Hepatocyte (in vitro differentiated cells): ENCODE measurements around the gene SLC26A11. TPM values are rescaled to one million over a fixed set of nuclear protein-coding genes. Genes with fewer than 3 reads are reported as not detected.

ENCODE experiments used
- DNase-seq: peaks from one replicate; pipeline ENCODE4 v3.0.0-alpha.2; 2016; ENCODE audit warnings: low spot score
- H2AFZ ChIP-seq: fragments of 200-600 bp; sonication (generic); 2 replicates; pipeline ENCODE4 v1.6.0; 2016; ENCODE audit warnings: antibody characterized with exemption, mild to moderate bottlenecking
- H3K27ac ChIP-seq: fragments of 200-600 bp; sonication (generic); 2 replicates; pipeline ENCODE4 v1.5.1; 2016; ENCODE audit warnings: mild to moderate bottlenecking
- H3K27me3 ChIP-seq: fragments of 200-600 bp; sonication (generic); 2 replicates; pipeline ENCODE4 v1.6.1; 2016
- H3K36me3 ChIP-seq: fragments of 200-600 bp; sonication (generic); replicated peaks from 2 replicates; pipeline ENCODE4 v1.5.1; 2016; ENCODE audit warnings: low read depth; ENCODE audit not compliant: insufficient read depth
- H3K4me1 ChIP-seq: fragments of 200-600 bp; sonication (generic); 2 replicates; pipeline ENCODE4 v1.5.1; 2016; ENCODE audit warnings: mild to moderate bottlenecking, moderate library complexity; ENCODE audit not compliant: insufficient read depth
- H3K4me2 ChIP-seq: fragments of 200-600 bp; sonication (generic); 2 replicates; pipeline ENCODE4 v1.6.0; 2016
- H3K4me3 ChIP-seq: fragments of 200-600 bp; sonication (generic); 2 replicates; pipeline ENCODE4 v1.5.1; 2016; ENCODE audit warnings: mild to moderate bottlenecking
- H3K79me2 ChIP-seq: fragments of 200-600 bp; sonication (generic); 2 replicates; pipeline ENCODE4 v1.6.0; 2017; ENCODE audit warnings: mild to moderate bottlenecking
- H3K9me2 ChIP-seq: fragments of 200-600 bp; sonication (generic); replicated peaks from 2 replicates; pipeline ENCODE4 v1.6.0; 2017; ENCODE audit warnings: mild to moderate bottlenecking; ENCODE audit not compliant: insufficient read depth
- H3K9me3 ChIP-seq: fragments of 200-600 bp; sonication (generic); 2 replicates; pipeline ENCODE4 v1.5.1; 2016; ENCODE audit warnings: low read depth, mild to moderate bottlenecking
- H4K20me1 ChIP-seq: fragments of 200-600 bp; sonication (generic); 2 replicates; pipeline ENCODE4 v1.6.0; 2016; ENCODE audit warnings: mild to moderate bottlenecking; ENCODE audit not compliant: insufficient read depth, poor library complexity, severe bottlenecking
- CTCF ChIP-seq: fragments of 200-600 bp; sonication (generic); IDR thresholded peaks from 2 replicates; pipeline ENCODE4 v1.5.1; 2016; ENCODE audit warnings: antibody characterized with exemption, mild to moderate bottlenecking; ENCODE audit not compliant: poor library complexity
- EZH2 ChIP-seq: fragments of 200-600 bp; sonication (generic); IDR thresholded peaks from 2 replicates; pipeline ENCODE4 v1.6.1; 2016; ENCODE audit warnings: antibody characterized with exemption, mild to moderate bottlenecking, borderline replicate concordance
- EZH2phosphoT487 ChIP-seq: fragments of 200-600 bp; sonication (generic); IDR thresholded peaks from one replicate; pipeline ENCODE4 v1.6.1; 2018; ENCODE audit warnings: antibody characterized with exemption, mild to moderate bottlenecking, low read depth, moderate library complexity; ENCODE audit not compliant: unreplicated experiment, severe bottlenecking
- WGBS: methylation state at CpG from one replicate; pipeline ENCODE4 v1.1.6; 2016; ENCODE audit warnings: low lambda C conversion rate; ENCODE audit errors: missing lambda C conversion rate; 5-methylcytosine and 5-hydroxymethylcytosine counted together
- polyA plus RNA-seq: library from polyadenylated mRNA; unstranded; fragments of >200 nt; fragmentation: Nextera tagmentation; extraction: Ambion mirVana; gene quantifications from 2 replicates; pipeline ENCODE4 v1.2.1, GENCODE V29; 2016
- total RNA-seq: library from RNA; depleted of rRNA; stranded (reverse); fragments of >200 nt; gene quantifications from 2 replicates; pipeline ENCODE4 v1.2.3, GENCODE V29; 2014

SLC26A11 gene
- total and polyA plus RNA-seq, 2 experiments from 2014 or later = 17.5 to 24.9 TPM

GRCh38 chr17:80187090-80187489 is 33.1 kb upstream of the SLC26A11 start:
- no peaks in the 10 kb centered on the region for H3K4me1 ChIP-seq
- H3K27me3 ChIP-seq = no peaks in the 10 kb centered on the region
- no peak overlapping the region for H3K4me2 ChIP-seq
- DNase-seq = no peak
- H3K36me3 ChIP-seq = no peaks in the 10 kb centered on the region
- no peak overlapping the region for H2AFZ ChIP-seq
- no peaks in the 10 kb centered on the region for H3K9me2 ChIP-seq
- no peak overlapping the region for H3K4me3 ChIP-seq
- H4K20me1 ChIP-seq = no peaks in the 10 kb centered on the region
- 80% methylated on average over 16 of the region's 16 CpGs for WGBS
- H3K9me3 ChIP-seq = no peaks in the 10 kb centered on the region
- no peaks in the 10 kb centered on the region for H3K79me2 ChIP-seq
- H3K27ac ChIP-seq = no peak overlapping the region
- TF ChIP-seq CTCF (no peak), EZH2phosphoT487 (no peak), EZH2 (no peak)

- no peak overlapping the region for H3K4me2 ChIP-seq
- H3K9me3 ChIP-seq = no peaks in the 10 kb centered on the region
- DNase-seq = no peak
- H4K20me1 ChIP-seq = no peaks in the 10 kb centered on the region
- no peaks in the 10 kb centered on the region for H3K9me2 ChIP-seq
- H3K27me3 ChIP-seq = no peaks in the 10 kb centered on the region
- TF ChIP-seq EZH2phosphoT487 = no peak
- no peak for TF ChIP-seq CTCF
- TF ChIP-seq EZH2 = no peak
- no peaks in the 10 kb centered on the region for H3K36me3 ChIP-seq
- H3K79me2 ChIP-seq = no peaks in the 10 kb centered on the region
- no peaks in the 10 kb centered on the region for H3K4me1 ChIP-seq
- H3K27ac ChIP-seq = no peak overlapping the region
- 78% methylated on average over 18 of the region's 18 CpGs for WGBS
- H2AFZ ChIP-seq = no peak overlapping the region
- H3K4me3 ChIP-seq = no peak overlapping the region
Observed at GRCh38 chr17:80187515-80187941, 32.7 kb upstream of the SLC26A11 start.

GRCh38 chr17:80189611-80190010 is 30.6 kb upstream of the SLC26A11 start:
- no peak overlapping the region for H2AFZ ChIP-seq
- H3K27ac ChIP-seq = no peak overlapping the region
- no peak for DNase-seq
- H3K4me3 ChIP-seq = no peak overlapping the region
- H3K27me3 ChIP-seq = no peaks in the 10 kb centered on the region
- H3K9me2 ChIP-seq = no peaks in the 10 kb centered on the region
- no peaks in the 10 kb centered on the region for H3K9me3 ChIP-seq
- TF ChIP-seq EZH2 (no peak), EZH2phosphoT487 (no peak), CTCF (no peak)
- no peaks in the 10 kb centered on the region for H3K79me2 ChIP-seq
- no peak overlapping the region for H3K4me2 ChIP-seq
- WGBS = 95% methylated on average over 23 of the region's 23 CpGs
- no peaks in the 10 kb centered on the region for H4K20me1 ChIP-seq
- no peaks in the 10 kb centered on the region for H3K36me3 ChIP-seq
- no peaks in the 10 kb centered on the region for H3K4me1 ChIP-seq

- Histone ChIP-seq H3K79me2 (no peaks in the 10 kb centered on the region), H2AFZ (no peak overlapping the region), H3K4me1 (no peaks in the 10 kb centered on the region), H3K27me3 (no peaks in the 10 kb centered on the region), H3K9me2 (no peaks in the 10 kb centered on the region), H3K4me2 (no peak overlapping the region), H3K9me3 (no peaks in the 10 kb centered on the region), H3K27ac (no peak overlapping the region), H4K20me1 (no peaks in the 10 kb centered on the region), H3K36me3 (no peaks in the 10 kb centered on the region), H3K4me3 (no peak overlapping the region)
- 96% methylated on average over 9 of the region's 10 CpGs for WGBS
- no peak for DNase-seq
- TF ChIP-seq CTCF (no peak), EZH2phosphoT487 (no peak), EZH2 (no peak)
Observed at GRCh38 chr17:80190716-80191115, 29.5 kb upstream of the SLC26A11 start.
